Gastrocnemius medialis (tissue), 4 donors: ENCODE measurements around the gene CST4.

ENCODE experiments used
- CTCF ChIP-seq, 5 experiments: fragments of 450-650 bp in 3 of 5; fragments of 200-600 bp in 2 of 5; sonication (generic) in 2 of 5; IDR thresholded peaks in 4 of 5; conservative IDR thresholded peaks in 1 of 5; 1 replicate in 4 of 5; 2 replicates in 1 of 5; pipeline ENCODE4 v1.5.1; 2016 to 2019; ENCODE audit warnings: antibody characterized with exemption in 5 of 5, mild to moderate bottlenecking in 3 of 5, moderate library complexity in 3 of 5
- POLR2A ChIP-seq, 2 donors: fragments of 450-650 bp; IDR thresholded peaks; one replicate each; pipeline ENCODE4 v1.6.1; 2017; ENCODE audit warnings: antibody characterized with exemption in 2 of 2, mild to moderate bottlenecking in 2 of 2, moderate library complexity in 2 of 2

- TF ChIP-seq POLR2A (IDR thresholded peaks at IDR 0.05) (peak; percentile 50 to 61), CTCF (IDR thresholded peaks at IDR 0.05 in 4 of 5, conservative IDR thresholded peaks at IDR 0.05 in 1 of 5) (no peak)
Measured at GRCh38 chr20:23636182-23636907, 52.5 kb downstream of the CST4 start.
